ENCODE data around the gene SEC22B. TPM values are rescaled to one million over a fixed set of nuclear protein-coding genes. Genes with fewer than 3 reads are reported as not detected.

Gene SEC22B
- 6.8 to 8.3 TPM (median 7.7 TPM) in 5 replicates for total RNA-seq (2022; extraction: Qiagen RNA extraction)

GRCh38 chr1:120176092-120176855, at the start of gene SEC22B:
SEC22B (minus strand) TSS chr1:120176520; CDS start chr1:120176381, 139 bp downstream.

Other genes with a start within 250 kb of the SEC22B start
- 29.0 to 44.1 TPM (median 39.7 TPM) in 5 replicates for gene NOTCH2, start 106.9 kb downstream of the SEC22B start, total RNA-seq (2022; extraction: Qiagen RNA extraction)
- gene NBPF8, start 238.5 kb upstream of the SEC22B start, total RNA-seq (2022; extraction: Qiagen RNA extraction): 3.8 to 4.5 TPM (median 4.1 TPM) in 5 replicates